Sigmoid colon (tissue), 7 donors: Measurements from ENCODE around the gene SPATS2L. TPM values are rescaled to one million over a fixed set of nuclear protein-coding genes. Genes with fewer than 3 reads are reported as not detected.

ENCODE experiments used
- DNase-seq: peaks from one replicate; pipeline ENCODE4 v3.0.0-alpha.2; 2019
- H3K27ac ChIP-seq, 4 donors: fragments of 200-600 bp; sonication (generic); one replicate each; pipeline ENCODE4 v1.5.1; 2016 to 2019; ENCODE audit warnings: mild to moderate bottlenecking in 1 of 4
- H3K27me3 ChIP-seq, 3 donors: fragments of 200-600 bp; sonication (generic); one replicate each; pipeline ENCODE4 v1.5.1; 2019; ENCODE audit warnings: mild to moderate bottlenecking in 1 of 3
- H3K36me3 ChIP-seq, 4 donors: fragments of 200-600 bp; sonication (generic); one replicate each; pipeline ENCODE4 v1.5.1; 2016 to 2019
- H3K4me1 ChIP-seq, 4 donors: fragments of 200-600 bp; sonication (generic); one replicate each; pipeline ENCODE4 v1.5.1; 2017 to 2019
- H3K4me3 ChIP-seq, 4 donors: fragments of 200-600 bp; sonication (generic); one replicate each; pipeline ENCODE4 v1.5.1; 2017 to 2019; ENCODE audit warnings: mild to moderate bottlenecking in 2 of 4, moderate library complexity in 1 of 4
- H3K9me3 ChIP-seq, 4 donors: fragments of 200-600 bp in 3 of 4; sonication (generic) in 3 of 4; one replicate each; pipeline versions ENCODE4 v1.5.1 to v1.6.1; 2013 to 2019
- CTCF ChIP-seq, 4 experiments: fragments of 450-650 bp in 3 of 4; fragments of 200-600 bp in 1 of 4; IDR thresholded peaks; one replicate each; pipeline ENCODE4 v1.5.1; 2016 to 2019; ENCODE audit warnings: antibody characterized with exemption in 4 of 4, mild to moderate bottlenecking in 3 of 4, moderate library complexity in 2 of 4
- EP300 ChIP-seq, 4 donors: sonication (generic); formaldehyde crosslinking; IDR thresholded peaks; one replicate each; pipeline ENCODE4 v1.6.1; 2017; ENCODE audit warnings: antibody characterized with exemption in 4 of 4
- POLR2A ChIP-seq, 2 donors: fragments of 450-650 bp; IDR thresholded peaks; one replicate each; pipeline ENCODE4 v1.6.1; 2016; ENCODE audit warnings: antibody characterized with exemption in 2 of 2, mild to moderate bottlenecking in 2 of 2, moderate library complexity in 2 of 2
- POLR2AphosphoS5 ChIP-seq, 4 donors: sonication (generic); formaldehyde crosslinking; IDR thresholded peaks; one replicate each; pipeline ENCODE4 v1.6.1; 2017; ENCODE audit warnings: antibody characterized with exemption in 4 of 4
- WGBS, 2 donors: extraction: QIAGEN DNeasy Blood & Tissue Kit; methylation state at CpG; one replicate each; pipeline ENCODE4 v1.1.7; 2013; 5-methylcytosine and 5-hydroxymethylcytosine counted together
- intact Hi-C: fragments of 100-400 bp; cut with DNase I; formaldehyde crosslinking; loops from one replicate; pipeline ENCODE4 v1.15.1; 2023
- polyA plus RNA-seq, 3 donors: library from polyadenylated mRNA; stranded (reverse); fragments of 200-250 nt; gene quantifications; one replicate each; pipeline ENCODE4 v1.2.3, GENCODE V29; 2013
- total RNA-seq, 4 donors: library from RNA; depleted of rRNA; stranded (reverse); fragments of >200 nt; gene quantifications; one replicate each; pipeline ENCODE4 v1.1.0, GENCODE V29; 2016
- donor health status: healthy with polysubstance abuse.
- donor health status: Bipolar disorder and iron deficiency.
- donor health status: healthy.

The SPATS2L gene
- total and polyA plus RNA-seq, 7 donors = 63.5 to 305 (median 104) TPM

- DNase-seq = no peak
- Histone ChIP-seq H3K27me3 (no peaks in the 10 kb centered on the region), H3K27ac (no peak overlapping the region), H3K4me3 (no peak overlapping the region), H3K4me1 (no peaks in the 10 kb centered on the region), H3K36me3 (peaks cover 0 to 60% (median 4%) of the 10 kb centered on the region in 4 donors), H3K9me3 (no peaks in the 10 kb centered on the region)
- no peak for TF ChIP-seq POLR2AphosphoS5 (IDR thresholded peaks at IDR 0.05)
- no peak for TF ChIP-seq CTCF (IDR thresholded peaks at IDR 0.05)
- TF ChIP-seq EP300 (IDR thresholded peaks at IDR 0.05) = no peak
- TF ChIP-seq POLR2A (IDR thresholded peaks at IDR 0.05) = no peak
- intact Hi-C loops = no loop called here
- WGBS, 2 donors = 80 to 85% methylated on average over 14 of the region's 14 CpGs
Observed at GRCh38 chr2:200425026-200425821, 118.7 kb downstream of the SPATS2L start.

GRCh38 chr2:200426754-200427153 lies 120.3 kb downstream of the SPATS2L start:
- DNase-seq = no peak
- Histone ChIP-seq H3K27me3 (no peaks in the 10 kb centered on the region), H3K4me1 (no peaks in the 10 kb centered on the region), H3K36me3 (peaks cover 0 to 45% (median 0%) of the 10 kb centered on the region in 4 donors), H3K27ac (no peak overlapping the region), H3K9me3 (no peaks in the 10 kb centered on the region), H3K4me3 (no peak overlapping the region)
- 64 to 82% methylated on average over 1 of the region's 1 CpG for WGBS, 2 donors
- no peak for TF ChIP-seq EP300 (IDR thresholded peaks at IDR 0.05)
- intact Hi-C loops = no loop called here

GRCh38 chr2:200428961-200429665 lies 122.6 kb downstream of the SPATS2L start:
- Histone ChIP-seq H3K4me3 (no peak overlapping the region), H3K36me3 (peaks cover 0 to 23% (median 0%) of the 10 kb centered on the region in 4 donors), H3K27me3 (no peaks in the 10 kb centered on the region), H3K9me3 (no peaks in the 10 kb centered on the region), H3K4me1 (no peaks in the 10 kb centered on the region), H3K27ac (no peak overlapping the region)
- TF ChIP-seq POLR2AphosphoS5 (IDR thresholded peaks at IDR 0.05) = no peak
- no peak for TF ChIP-seq POLR2A (IDR thresholded peaks at IDR 0.05)
- no peak for TF ChIP-seq CTCF (IDR thresholded peaks at IDR 0.05)
- TF ChIP-seq EP300 (IDR thresholded peaks at IDR 0.05) = no peak
- DNase-seq = no peak
- intact Hi-C loops = no loop called here
- 92 to 96% methylated on average over 6 of the region's 6 CpGs for WGBS, 2 donors

- no peak for TF ChIP-seq POLR2AphosphoS5 (IDR thresholded peaks at IDR 0.05)
- no peak for TF ChIP-seq CTCF (IDR thresholded peaks at IDR 0.05)
- TF ChIP-seq EP300 (IDR thresholded peaks at IDR 0.05) = no peak
- TF ChIP-seq POLR2A (IDR thresholded peaks at IDR 0.05) = no peak
- Histone ChIP-seq H3K27me3 (no peaks in the 10 kb centered on the region), H3K36me3 (peaks cover 0 to 23% (median 0%) of the 10 kb centered on the region in 4 donors), H3K4me1 (no peaks in the 10 kb centered on the region), H3K4me3 (no peak overlapping the region), H3K27ac (no peak overlapping the region), H3K9me3 (no peaks in the 10 kb centered on the region)
- no peak for DNase-seq
- intact Hi-C loops = no loop called here
- 87 to 94% methylated on average over 1 of the region's 1 CpG for WGBS, 2 donors
Observed at GRCh38 chr2:200430017-200430416, 123.5 kb downstream of the SPATS2L start.

DNA sequence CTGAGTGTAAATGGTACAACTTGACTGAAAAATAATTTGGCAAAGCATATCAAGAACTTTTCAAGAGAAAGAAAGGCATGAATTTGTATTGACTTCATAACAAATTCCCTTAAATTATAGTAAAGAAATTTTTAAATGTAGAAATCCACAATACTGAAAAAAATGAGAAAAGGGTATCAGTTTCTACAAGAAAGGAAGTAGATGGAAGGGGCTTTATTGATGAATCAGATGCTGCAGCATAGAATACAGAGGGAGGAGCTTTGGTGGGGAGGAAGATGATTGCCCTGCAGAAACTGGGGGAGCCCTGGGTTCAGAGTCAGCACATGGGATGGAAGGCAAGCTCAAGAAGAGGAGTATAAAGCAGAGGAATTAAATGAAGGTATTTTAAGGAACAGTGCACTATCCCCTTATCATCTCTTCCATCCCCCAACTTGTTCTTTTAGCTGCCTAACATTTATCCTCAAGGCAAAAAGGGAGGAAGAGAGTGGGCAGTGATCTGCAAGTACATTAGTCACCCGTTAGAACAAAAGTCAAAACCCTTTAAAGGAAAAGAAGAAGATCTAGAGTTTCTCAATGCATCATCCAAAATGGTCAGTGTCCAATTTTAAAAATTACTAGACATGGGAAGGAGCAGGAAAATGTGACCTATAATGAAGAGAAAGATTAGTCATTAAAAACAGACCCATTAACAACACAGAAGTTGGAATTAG lies 125.7 kb downstream of the SPATS2L start:
- DNase-seq = no peak
- intact Hi-C loops = no loop called here
- no peaks in the 10 kb centered on the region for H3K4me1 ChIP-seq
- WGBS, 2 donors = 84 to 85% methylated on average over 1 of the region's 1 CpG
- TF ChIP-seq POLR2A (IDR thresholded peaks at IDR 0.05) (no peak), POLR2AphosphoS5 (IDR thresholded peaks at IDR 0.05) (no peak), EP300 (IDR thresholded peaks at IDR 0.05) (no peak), CTCF (IDR thresholded peaks at IDR 0.05) (no peak)
- no peak overlapping the region for H3K27ac ChIP-seq
- no peaks in the 10 kb centered on the region for H3K9me3 ChIP-seq
- no peak overlapping the region for H3K4me3 ChIP-seq
- H3K27me3 ChIP-seq = no peaks in the 10 kb centered on the region
- peaks cover 0 to 19% (median 2%) of the 10 kb centered on the region in 4 donors for H3K36me3 ChIP-seq
